Medulla oblongata (tissue), 1 donor: ENCODE results near the gene SPTLC3.

Experiments
- DNase-seq: peaks from one replicate; pipeline ENCODE4 v3.0.0-alpha.2; 2015; ENCODE audit errors: extremely low spot score

Gene SPTLC3

GRCh38 chr20:13098720-13099355 lies 90.1 kb downstream of the SPTLC3 start:
- DNase-seq = no peak

GRCh38 chr20:13099676-13100075 lies 90.9 kb downstream of the SPTLC3 start:
- no peak for DNase-seq

GRCh38 chr20:13101276-13101675 lies 92.5 kb downstream of the SPTLC3 start:
- no peak for DNase-seq

GRCh38 chr20:13101706-13102105 lies 92.9 kb downstream of the SPTLC3 start:
- DNase-seq = no peak

- DNase-seq = no peak
These were observed 93.5 kb downstream of the SPTLC3 start for GRCh38 chr20:13102237-13102636.

- DNase-seq = no peak
These were observed 93.9 kb downstream of the SPTLC3 start for GRCh38 chr20:13102694-13103093.

- DNase-seq = no peak
These were observed 96.3 kb downstream of the SPTLC3 start for GRCh38 chr20:13105039-13105438.

GRCh38 chr20:13105864-13106457 lies 97.2 kb downstream of the SPTLC3 start:
- peak; percentile 50 for DNase-seq

- no peak for DNase-seq
These were observed 100.9 kb downstream of the SPTLC3 start for GRCh38 chr20:13109658-13110057.

- DNase-seq = no peak
These were observed 102.0 kb downstream of the SPTLC3 start for GRCh38 chr20:13110796-13111195.

- DNase-seq = no peak
These were observed 102.6 kb downstream of the SPTLC3 start for GRCh38 chr20:13111249-13111911.

- DNase-seq = no peak
These were observed 105.0 kb downstream of the SPTLC3 start for GRCh38 chr20:13113731-13114130.

- no peak for DNase-seq
These were observed 108.4 kb downstream of the SPTLC3 start for GRCh38 chr20:13117200-13117599.

GRCh38 chr20:13118676-13119075 lies 109.9 kb downstream of the SPTLC3 start:
- no peak for DNase-seq

- peak; percentile 87 for DNase-seq
These were observed 110.8 kb downstream of the SPTLC3 start for GRCh38 chr20:13119583-13119982.

- no peak for DNase-seq
These were observed 111.7 kb downstream of the SPTLC3 start for GRCh38 chr20:13120471-13120870.

GRCh38 chr20:13121840-13122515 lies 113.2 kb downstream of the SPTLC3 start:
- DNase-seq = no peak

GRCh38 chr20:13125486-13125885 lies 116.7 kb downstream of the SPTLC3 start:
- DNase-seq = no peak

- DNase-seq = no peak
These were observed 119.4 kb downstream of the SPTLC3 start for GRCh38 chr20:13128173-13128572.

- DNase-seq = no peak
These were observed 121.4 kb downstream of the SPTLC3 start for GRCh38 chr20:13130061-13130706.

GRCh38 chr20:13130707-13131103 lies 121.9 kb downstream of the SPTLC3 start:
- DNase-seq = no peak

GRCh38 chr20:13131688-13132087 lies 122.9 kb downstream of the SPTLC3 start:
- peak; percentile 75 for DNase-seq
